ENCODE data around the gene ZFHX3. TPM values are rescaled to one million over a fixed set of nuclear protein-coding genes. Genes with fewer than 3 reads are reported as not detected.

ZFHX3 gene
- total RNA-seq, 1 experiment from 2014 or later, result 21.8 TPM

GRCh38 chr16:72958522-72959076 is 89.3 kb downstream of the ZFHX3 start:
- Histone ChIP-seq H3K27ac (ENCODE audit: low read depth, low read length, poor library complexity, severe bottlenecking) (no peak overlapping the region), H3K27me3 (replicated peaks; ENCODE audit: insufficient read depth, low read depth, low read length, poor library complexity) (no peaks in the 10 kb centered on the region), H3K9me3 (ENCODE audit: low read depth, low read length, poor library complexity, severe bottlenecking) (no peaks in the 10 kb centered on the region), H3K4me3 (ENCODE audit: low read depth, low read length, poor library complexity, severe bottlenecking) (no peak overlapping the region), H3K4me1 (ENCODE audit: insufficient read depth, low read length, poor library complexity, severe bottlenecking) (no peaks in the 10 kb centered on the region), H3K36me3 (ENCODE audit: insufficient read depth, low read length, poor library complexity, severe bottlenecking) (no peaks in the 10 kb centered on the region)
- intact Hi-C loops (cut with micrococcal nuclease; ENCODE audit: unreplicated experiment), result no loop called here
- ChIA-PET POLR2A (ENCODE audit: low non-redundant PET) (no interaction called here), CTCF (no interaction called here)
- no peak for DNase-seq (ENCODE audit: low spot score)
- TSS peak; percentile 54 for BruUV-seq (replicated peaks)
- TF ChIP-seq CTCF (conservative IDR thresholded peaks at IDR 0.05; ENCODE audit: low read depth, low read length) (no peak), EZH2 (IDR thresholded peaks at IDR 0.05; ENCODE audit: borderline replicate concordance, low read depth, low read length, poor library complexity, severe bottlenecking) (no peak)

GRCh38 chr16:72957303-72958277 is 90.3 kb downstream of the ZFHX3 start:
- ChIA-PET CTCF (no interaction called here), POLR2A (ENCODE audit: low non-redundant PET) (no interaction called here)
- no peak for DNase-seq (ENCODE audit: low spot score)
- Histone ChIP-seq H3K27ac (ENCODE audit: low read depth, low read length, poor library complexity, severe bottlenecking) (no peak overlapping the region), H3K36me3 (ENCODE audit: insufficient read depth, low read length, poor library complexity, severe bottlenecking) (no peaks in the 10 kb centered on the region), H3K27me3 (replicated peaks; ENCODE audit: insufficient read depth, low read depth, low read length, poor library complexity) (no peaks in the 10 kb centered on the region), H3K4me3 (ENCODE audit: low read depth, low read length, poor library complexity, severe bottlenecking) (no peak overlapping the region), H3K4me1 (ENCODE audit: insufficient read depth, low read length, poor library complexity, severe bottlenecking) (no peaks in the 10 kb centered on the region), H3K9me3 (ENCODE audit: low read depth, low read length, poor library complexity, severe bottlenecking) (no peaks in the 10 kb centered on the region)
- intact Hi-C loops (cut with micrococcal nuclease; ENCODE audit: unreplicated experiment), result no loop called here
- TF ChIP-seq EZH2 (IDR thresholded peaks at IDR 0.05; ENCODE audit: borderline replicate concordance, low read depth, low read length, poor library complexity, severe bottlenecking), result no peak
- TF ChIP-seq CTCF (conservative IDR thresholded peaks at IDR 0.05; ENCODE audit: low read depth, low read length), result no peak
- no TSS peak for BruUV-seq (replicated peaks)

- Histone ChIP-seq H3K4me3 (ENCODE audit: low read depth, low read length, poor library complexity, severe bottlenecking) (no peak overlapping the region), H3K27me3 (replicated peaks; ENCODE audit: insufficient read depth, low read depth, low read length, poor library complexity) (no peaks in the 10 kb centered on the region), H3K9me3 (ENCODE audit: low read depth, low read length, poor library complexity, severe bottlenecking) (no peaks in the 10 kb centered on the region), H3K27ac (ENCODE audit: low read depth, low read length, poor library complexity, severe bottlenecking) (no peak overlapping the region), H3K36me3 (ENCODE audit: insufficient read depth, low read length, poor library complexity, severe bottlenecking) (no peaks in the 10 kb centered on the region), H3K4me1 (ENCODE audit: insufficient read depth, low read length, poor library complexity, severe bottlenecking) (no peaks in the 10 kb centered on the region)
- CTCF ChIA-PET, result no interaction called here
- no TSS peak for BruUV-seq (replicated peaks)
- intact Hi-C loops (cut with micrococcal nuclease; ENCODE audit: unreplicated experiment), result no loop called here
- POLR2A ChIA-PET (ENCODE audit: low non-redundant PET), result no interaction called here
- no peak for TF ChIP-seq CTCF (conservative IDR thresholded peaks at IDR 0.05; ENCODE audit: low read depth, low read length)
- TF ChIP-seq EZH2 (IDR thresholded peaks at IDR 0.05; ENCODE audit: borderline replicate concordance, low read depth, low read length, poor library complexity, severe bottlenecking), result no peak
- no peak for DNase-seq (ENCODE audit: low spot score)
Observed at GRCh38 chr16:72956124-72957064, 91.5 kb downstream of the ZFHX3 start.

Data from A673 (cell line).